WI38 (cell line): ENCODE data around the gene TEFM.

Experiments used
- H3K4me3 ChIP-seq: 2 replicates; pipeline ENCODE4 v1.5.1; 2011; ENCODE audit warnings: low read depth, mild to moderate bottlenecking, control low read depth, low read length
- TF ChIP-seq, protein P1 (sequence below): IDR thresholded peaks from 2 replicates; pipeline ENCODE4 v1.5.1; 2012; ENCODE audit warnings: low read depth, mild to moderate bottlenecking, control low read depth, low read length

Gene TEFM

GRCh38 chr17:30927756-30928155, 21.7 kb upstream of the TEFM start:
- TF ChIP-seq, protein P1, sequence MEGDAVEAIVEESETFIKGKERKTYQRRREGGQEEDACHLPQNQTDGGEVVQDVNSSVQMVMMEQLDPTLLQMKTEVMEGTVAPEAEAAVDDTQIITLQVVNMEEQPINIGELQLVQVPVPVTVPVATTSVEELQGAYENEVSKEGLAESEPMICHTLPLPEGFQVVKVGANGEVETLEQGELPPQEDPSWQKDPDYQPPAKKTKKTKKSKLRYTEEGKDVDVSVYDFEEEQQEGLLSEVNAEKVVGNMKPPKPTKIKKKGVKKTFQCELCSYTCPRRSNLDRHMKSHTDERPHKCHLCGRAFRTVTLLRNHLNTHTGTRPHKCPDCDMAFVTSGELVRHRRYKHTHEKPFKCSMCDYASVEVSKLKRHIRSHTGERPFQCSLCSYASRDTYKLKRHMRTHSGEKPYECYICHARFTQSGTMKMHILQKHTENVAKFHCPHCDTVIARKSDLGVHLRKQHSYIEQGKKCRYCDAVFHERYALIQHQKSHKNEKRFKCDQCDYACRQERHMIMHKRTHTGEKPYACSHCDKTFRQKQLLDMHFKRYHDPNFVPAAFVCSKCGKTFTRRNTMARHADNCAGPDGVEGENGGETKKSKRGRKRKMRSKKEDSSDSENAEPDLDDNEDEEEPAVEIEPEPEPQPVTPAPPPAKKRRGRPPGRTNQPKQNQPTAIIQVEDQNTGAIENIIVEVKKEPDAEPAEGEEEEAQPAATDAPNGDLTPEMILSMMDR = no peak
- H3K4me3 ChIP-seq = no peak overlapping the region

DNA sequence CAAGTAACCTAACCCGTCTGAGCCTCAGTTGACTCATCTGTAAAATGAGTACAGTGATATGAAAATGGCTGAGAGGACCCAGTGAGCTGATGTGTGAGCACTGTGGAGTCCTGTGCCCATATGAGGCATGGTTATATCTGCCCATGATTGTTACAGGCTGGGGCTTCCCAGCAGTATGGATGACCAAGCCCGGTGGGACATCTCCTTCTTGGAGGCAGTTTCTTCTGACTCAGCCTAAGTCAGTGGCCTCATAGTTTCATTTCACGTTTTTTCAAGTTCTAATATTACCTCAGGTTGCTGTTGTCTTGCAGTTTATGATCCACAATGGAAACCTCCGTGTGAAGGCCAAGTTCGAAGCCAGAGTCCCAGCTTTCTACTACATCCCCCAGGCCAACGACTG, 20.5 kb upstream of the TEFM start:
- H3K4me3 ChIP-seq = no peak overlapping the region
- TF ChIP-seq, protein P1 = no peak

- TF ChIP-seq, protein P1 = no peak
- no peak overlapping the region for H3K4me3 ChIP-seq
Observed at GRCh38 chr17:30924341-30924740, 18.3 kb upstream of the TEFM start.

- TF ChIP-seq, protein P1 = no peak
- H3K4me3 ChIP-seq = peak overlapping the region; percentile 22
Observed at GRCh38 chr17:30922235-30923030, 16.4 kb upstream of the TEFM start.

DNA sequence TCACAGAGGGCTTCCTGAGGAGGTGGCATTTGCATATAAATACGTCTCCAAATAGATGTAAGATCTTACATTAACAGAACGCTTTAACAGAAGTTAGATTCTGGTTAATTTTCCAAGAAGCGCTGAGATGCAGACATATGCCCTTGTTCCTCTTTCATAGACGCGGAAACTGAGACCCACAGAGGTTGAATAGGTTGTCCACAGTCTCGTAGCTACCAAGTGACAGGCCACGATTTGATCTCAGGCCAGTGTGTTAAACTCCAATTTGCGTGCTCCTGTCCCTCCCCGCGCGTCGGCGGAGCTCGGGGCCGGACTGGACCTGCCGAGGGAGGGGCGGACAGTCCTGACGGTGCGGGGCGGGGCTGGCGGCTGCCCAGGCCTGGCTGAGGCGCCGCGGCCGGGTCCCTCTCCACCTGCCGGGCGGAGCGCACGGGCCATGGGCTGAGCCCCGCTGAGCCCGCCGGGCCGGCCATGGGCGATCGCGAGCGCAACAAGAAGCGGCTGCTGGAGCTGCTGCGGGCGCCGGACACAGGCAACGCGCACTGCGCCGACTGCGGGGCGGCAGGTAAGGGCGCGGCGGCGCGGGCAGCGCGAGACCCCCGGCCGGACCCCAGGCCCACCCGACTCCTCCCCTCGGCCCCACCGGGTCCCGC, 15.6 kb upstream of the TEFM start, which contains the start of gene ADAP2:
Gene ADAP2 (plus strand): TSS at position 402 of the 653 bp plus-strand sequence. CDS start 70 bp downstream, at position 472.
- TF ChIP-seq, protein P1 = no peak

DNA sequence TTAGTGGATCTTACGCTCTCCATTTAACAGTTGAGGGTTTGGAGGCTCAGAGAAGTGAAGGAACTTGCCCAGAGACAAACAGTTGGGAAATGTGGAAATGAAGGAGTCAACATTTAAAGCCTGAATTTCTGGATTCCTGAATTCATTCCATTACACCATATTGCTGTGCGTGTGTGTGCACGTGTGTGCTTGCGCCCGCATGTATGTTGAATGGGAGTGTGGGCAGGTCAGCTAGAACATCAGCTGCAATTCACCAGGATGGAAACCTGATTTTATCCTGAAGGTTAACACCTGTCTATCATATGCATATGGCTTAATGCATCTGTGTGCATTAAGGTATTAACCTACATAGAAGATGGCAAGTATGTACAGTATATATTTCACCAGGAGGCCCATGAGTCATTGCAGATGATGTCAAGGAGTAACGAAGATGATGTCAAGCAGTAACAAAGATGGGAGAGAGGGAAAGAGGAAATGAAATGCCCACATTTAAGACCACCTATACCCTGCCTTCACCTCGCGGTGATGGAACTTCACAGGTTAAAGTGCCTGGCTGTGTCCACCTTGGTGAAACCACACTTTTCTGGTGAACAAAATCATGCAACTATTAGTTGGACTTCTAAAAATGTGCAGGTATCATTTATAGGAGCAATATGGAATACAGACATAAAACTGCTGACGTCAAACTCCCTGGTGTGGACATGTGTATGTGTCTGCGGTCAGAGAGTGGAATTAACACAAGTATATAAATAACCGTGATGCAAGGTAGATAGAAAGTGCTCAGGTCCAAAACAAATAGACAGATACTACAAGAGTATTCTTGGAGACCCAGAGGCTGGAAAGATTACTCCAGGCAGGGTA, 14.9 kb upstream of the TEFM start:
- TF ChIP-seq, protein P1 = no peak
- no peak overlapping the region for H3K4me3 ChIP-seq

More for the DNA sequence above, 15.6 kb upstream of the TEFM start, which contains the start of gene ADAP2:
- H3K4me3 ChIP-seq = peak within 1 kb of the TSS; percentile 22
